ENCODE results near the gene RGS6.

GRCh38 chr14:72070458-72070857, 138.2 kb downstream of the RGS6 start:
- TF ChIP-seq NFRKB (IDR thresholded peaks at IDR 0.05) (no peak), FOXK2 (IDR thresholded peaks at IDR 0.05) (no peak), FOXM1 (IDR thresholded peaks at IDR 0.05; ENCODE audit: borderline replicate concordance) (no peak), PKNOX1 (IDR thresholded peaks at IDR 0.05) (no peak), ZNF384 (IDR thresholded peaks at IDR 0.05) (no peak)
